Adrenal gland (tissue), 12 donors: ENCODE data around the gene CYSRT1. TPM values are rescaled to one million over a fixed set of nuclear protein-coding genes. Genes with fewer than 3 reads are reported as not detected.

Source experiments
- DNase-seq, 7 donors: peaks; one replicate each; pipeline ENCODE4 v3.0.0-alpha.2; 2019 to 2020
- H3K27ac ChIP-seq, 5 donors: fragments of 200-600 bp; sonication (generic) in 4 of 5; 1 replicate in 3 of 5; 2 replicates in 2 of 5; pipeline versions ENCODE4 v1.5.1 to v1.8.0; 2016 to 2020; ENCODE audit warnings: mild to moderate bottlenecking in 1 of 5
- H3K27me3 ChIP-seq: fragments of 200-600 bp; 2 replicates; pipeline ENCODE4 v1.8.0; 2021
- H3K36me3 ChIP-seq, 2 donors: fragments of 200-600 bp; replicated peaks in 1 of 2; 1 replicate in 1 of 2; 2 replicates in 1 of 2; pipeline versions ENCODE4 v1.5.1 to v1.8.0; 2018 to 2022
- H3K4me1 ChIP-seq, 2 donors: fragments of 200-600 bp; replicated peaks in 1 of 2; 1 replicate in 1 of 2; 2 replicates in 1 of 2; pipeline versions ENCODE4 v1.5.1 to v1.8.0; 2018 to 2021
- H3K4me3 ChIP-seq, 4 donors: fragments of 200-600 bp; sonication (generic) in 3 of 4; one replicate each; pipeline ENCODE4 v1.5.1; 2016 to 2018
- H3K9me3 ChIP-seq, 3 donors: fragments of 200-600 bp; sonication (generic) in 1 of 3; replicated peaks in 1 of 3; 1 replicate in 2 of 3; 2 replicates in 1 of 3; pipeline versions ENCODE4 v1.5.1 to v1.8.0; 2016 to 2021
- CTCF ChIP-seq, 6 experiments: fragments of 450-650 bp in 4 of 6; fragments of 200-600 bp in 2 of 6; sonication (generic) in 1 of 6; IDR thresholded peaks; 1 replicate in 5 of 6; 2 replicates in 1 of 6; pipeline versions ENCODE4 v1.5.1 to v1.8.0; 2016 to 2021; ENCODE audit warnings: antibody characterized with exemption in 6 of 6, mild to moderate bottlenecking in 2 of 6, moderate library complexity in 1 of 6
- POLR2A ChIP-seq, 2 donors: fragments of 450-650 bp; IDR thresholded peaks; one replicate each; pipeline ENCODE4 v1.6.1; 2017; ENCODE audit warnings: antibody characterized with exemption in 2 of 2, mild to moderate bottlenecking in 2 of 2, moderate library complexity in 1 of 2
- WGBS, 4 donors: extraction: QIAGEN DNeasy Blood & Tissue Kit in 2 of 4; methylation state at CpG; one replicate each; pipeline versions ENCODE4 v1.1.5 to v1.1.7; 2013 to 2017; 5-methylcytosine and 5-hydroxymethylcytosine counted together
- intact Hi-C, 2 donors: fragments of 100-400 bp; cut with DNase I; formaldehyde crosslinking; loops; one replicate each; pipeline versions ENCODE4 v1.14.1 to v1.15.0; 2022 to 2023
- polyA plus RNA-seq, 3 donors: library from polyadenylated mRNA; stranded (reverse); fragments of 200-250 nt in 2 of 3; fragments of 350-450 nt in 1 of 3; fragmentation: Illumina TruSeq in 1 of 3; extraction: RNeasy Lipid Tissue Mini Kit (QIAGEN cat#74804) in 1 of 3; gene quantifications; one replicate each; pipeline ENCODE4 v1.2.3, GENCODE V29; 2013 to 2014
- total RNA-seq, 9 donors: library from RNA; depleted of rRNA in 4 of 9; stranded (reverse); fragments of >200 nt in 4 of 9; fragments of 120-200 nt in 1 of 9; fragmentation: NEBNext Ultra II Directional in 1 of 9; extraction: Animal tissue kit (Norgen Biotek cat#: 25700) in 1 of 9; gene quantifications; one replicate each; pipeline versions ENCODE4 v1.1.0 to v1.2.4, GENCODE V29; 2013 to 2023
- donor health status: healthy with polysubstance abuse.
- donor health status: Bipolar disorder and iron deficiency.
- donor health status: DM: yes; HTN: yes; CAD: no.
- donor health status: DM: no; HTN: no; CAD: no.
- donor health status: DM: no; HTN: no; CAD: no.
- donor health status: DM: yes; HTN: yes; CAD: no.

CYSRT1 gene
- total and polyA plus RNA-seq, 12 donors: 0.56 to 4.6 (median 1.7) TPM; not detected in 1

GRCh38 chr9:137185921-137186320, 39.1 kb upstream of the CYSRT1 start:
- Histone ChIP-seq H3K27me3 (no peaks in the 10 kb centered on the region), H3K4me1 (peaks cover 20 to 32% of the 10 kb centered on the region in 2 donors)

GRCh38 chr9:137186385-137186784, 38.6 kb upstream of the CYSRT1 start:
- H3K36me3 ChIP-seq: peaks cover 0 to 58% of the 10 kb centered on the region in 2 donors
- no peak overlapping the region for H3K27ac ChIP-seq
- intact Hi-C loops: no loop called here
- no peaks in the 10 kb centered on the region for H3K27me3 ChIP-seq
- TF ChIP-seq POLR2A (IDR thresholded peaks at IDR 0.05): no peak
- TF ChIP-seq CTCF (IDR thresholded peaks at IDR 0.05): no peak
- WGBS, 4 donors: 61 to 75% (median 70%) methylated on average over 4 to 6 of the region's 6 CpGs; no CpG with 5 or more reads in 1 of the 4 donors
- H3K4me1 ChIP-seq: peaks cover 20 to 32% of the 10 kb centered on the region in 2 donors
- no peak overlapping the region for H3K4me3 ChIP-seq
- no peaks in the 10 kb centered on the region for H3K9me3 ChIP-seq
- no peak for DNase-seq

More at GRCh38 chr9:137185921-137186320, 39.1 kb upstream of the CYSRT1 start:
- no peaks in the 10 kb centered on the region for H3K9me3 ChIP-seq
- H3K36me3 ChIP-seq: peaks cover 0 to 59% of the 10 kb centered on the region in 2 donors
- DNase-seq: no peak
- TF ChIP-seq CTCF (IDR thresholded peaks at IDR 0.05): no peak
- TF ChIP-seq POLR2A (IDR thresholded peaks at IDR 0.05): no peak
- WGBS, 4 donors: 90 to 95% (median 92%) methylated on average over 2 to 19 of the region's 19 CpGs
- no peak overlapping the region for H3K27ac ChIP-seq
- no peak overlapping the region for H3K4me3 ChIP-seq
- intact Hi-C loops: no loop called here

GRCh38 chr9:137187386-137187785, 37.6 kb upstream of the CYSRT1 start:
- H3K27ac ChIP-seq: no peak overlapping the region
- H3K4me1 ChIP-seq: peaks cover 20 to 32% of the 10 kb centered on the region in 2 donors
- TF ChIP-seq POLR2A (IDR thresholded peaks at IDR 0.05) (no peak), CTCF (IDR thresholded peaks at IDR 0.05) (no peak)

GRCh38 chr9:137188086-137188489, 36.9 kb upstream of the CYSRT1 start:
- peaks cover 20 to 32% of the 10 kb centered on the region in 2 donors for H3K4me1 ChIP-seq
- TF ChIP-seq CTCF (IDR thresholded peaks at IDR 0.05) (no peak), POLR2A (IDR thresholded peaks at IDR 0.05) (no peak)
- no peak for DNase-seq
- H3K27me3 ChIP-seq: no peaks in the 10 kb centered on the region
- 0 to 1% (median 0%) methylated on average over 13 to 31 of the region's 31 CpGs for WGBS, 4 donors
- H3K36me3 ChIP-seq: peaks cover 0 to 49% of the 10 kb centered on the region in 2 donors
- no peaks in the 10 kb centered on the region for H3K9me3 ChIP-seq
- H3K4me3 ChIP-seq: peak overlapping the region; percentile 62 to 82 (median 76)
- H3K27ac ChIP-seq: peak overlapping the region; percentile 74 to 98 (median 91)
- intact Hi-C loops: no loop called here

More at GRCh38 chr9:137187386-137187785, 37.6 kb upstream of the CYSRT1 start:
- 74 to 85% (median 78%) methylated on average over 10 to 15 of the region's 15 CpGs for WGBS, 4 donors
- intact Hi-C loops: no loop called here
- DNase-seq: no peak
- peaks cover 0 to 56% of the 10 kb centered on the region in 2 donors for H3K36me3 ChIP-seq
- H3K27me3 ChIP-seq: no peaks in the 10 kb centered on the region
- H3K4me3 ChIP-seq: peak overlapping the region in 3 of 4 donors; percentile 70 to 82 (median 82)
- H3K9me3 ChIP-seq: no peaks in the 10 kb centered on the region
